Duodenal mucosa (tissue), 2 donors: ENCODE data around the gene MOV10.
A peak's percentile ranks its signal among the peaks of the same experiment; 100 is the strongest.

Experiments
- H3K27ac ChIP-seq: one replicate; pipeline ENCODE4 v1.7.0; 2013; ENCODE audit warnings: low read depth, low read length
- H3K27me3 ChIP-seq, 2 donors: one replicate each; pipeline ENCODE4 v1.7.0; 2013; ENCODE audit warnings: low read length in 2 of 2, control low read depth in 1 of 2; ENCODE audit not compliant: insufficient read depth in 2 of 2, control insufficient read depth in 1 of 2
- H3K36me3 ChIP-seq, 2 donors: one replicate each; pipeline ENCODE4 v1.7.0; 2013; ENCODE audit warnings: low read length in 2 of 2, control low read depth in 1 of 2; ENCODE audit not compliant: insufficient read depth in 2 of 2, control insufficient read depth in 1 of 2
- H3K4me1 ChIP-seq, 2 donors: one replicate each; pipeline ENCODE4 v1.7.0; 2013; ENCODE audit warnings: low read length in 2 of 2, control low read depth in 1 of 2; ENCODE audit not compliant: insufficient read depth in 2 of 2, control insufficient read depth in 1 of 2
- H3K4me3 ChIP-seq, 2 donors: one replicate each; pipeline ENCODE4 v1.7.0; 2013; ENCODE audit warnings: low read length in 2 of 2, low read depth in 1 of 2
- H3K9ac ChIP-seq, 2 donors: one replicate each; pipeline ENCODE4 v1.7.0; 2013; ENCODE audit warnings: low read length in 2 of 2, low read depth in 1 of 2
- H3K9me3 ChIP-seq, 2 donors: one replicate each; pipeline ENCODE4 v1.7.0; 2013; ENCODE audit warnings: low read length in 2 of 2, control low read depth in 1 of 2; ENCODE audit not compliant: control insufficient read depth in 1 of 2

Gene MOV10

GRCh38 chr1:112711670-112712069 is 37.2 kb downstream of the MOV10 start:
- Histone ChIP-seq H3K36me3 (no peaks in the 10 kb centered on the region), H3K27me3 (no peaks in the 10 kb centered on the region), H3K9ac (no peak overlapping the region), H3K4me1 (peaks cover 23 to 27% of the 10 kb centered on the region in 2 donors), H3K9me3 (no peaks in the 10 kb centered on the region), H3K4me3 (no peak overlapping the region), H3K27ac (no peak overlapping the region)

DNA sequence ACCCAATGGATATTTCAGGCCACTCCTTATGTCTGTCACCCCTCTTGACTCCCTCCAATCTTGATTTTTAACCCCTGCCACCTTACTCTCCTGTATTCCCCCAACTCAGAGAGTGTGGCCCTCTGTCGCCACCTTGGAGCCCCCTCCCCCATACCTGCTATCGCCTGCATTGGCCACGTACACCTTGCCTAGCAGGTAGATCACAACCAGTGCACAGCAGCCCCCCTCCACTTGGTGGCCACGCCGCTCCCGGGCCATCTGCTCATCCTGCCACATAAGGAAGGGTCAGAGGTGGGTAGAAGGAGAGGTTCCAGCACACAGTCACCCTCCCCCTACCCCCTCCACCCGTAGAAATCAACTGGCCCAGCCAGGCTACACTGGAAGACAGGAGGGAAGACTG is 37.7 kb downstream of the MOV10 start:
- peaks cover 23 to 27% of the 10 kb centered on the region in 2 donors for H3K4me1 ChIP-seq
- no peak overlapping the region for H3K9ac ChIP-seq
- H3K4me3 ChIP-seq, result no peak overlapping the region
- no peaks in the 10 kb centered on the region for H3K36me3 ChIP-seq
- no peaks in the 10 kb centered on the region for H3K9me3 ChIP-seq
- no peak overlapping the region for H3K27ac ChIP-seq
- H3K27me3 ChIP-seq, result no peaks in the 10 kb centered on the region

DNA sequence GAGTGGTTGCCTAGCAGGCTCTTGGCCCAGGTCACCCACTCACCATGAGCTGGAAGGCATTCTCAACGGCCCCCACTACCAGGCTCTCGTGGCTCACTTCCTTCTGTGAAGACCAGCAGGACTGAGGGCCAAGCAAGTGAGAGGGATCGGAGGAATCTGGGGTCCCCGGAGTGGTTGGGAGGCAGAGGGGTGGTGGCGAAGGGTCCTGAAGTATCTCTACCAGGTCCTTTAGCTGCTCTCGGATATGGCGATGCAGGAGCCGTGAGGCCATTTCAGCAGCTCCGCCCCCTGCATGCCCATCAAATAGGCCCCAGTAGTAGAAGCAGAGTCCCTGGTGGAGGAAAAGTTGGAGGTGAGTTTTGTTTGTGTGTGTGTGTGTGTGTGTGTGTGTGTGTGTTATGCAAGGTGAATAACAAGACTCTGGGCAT is 38.3 kb downstream of the MOV10 start:
- Histone ChIP-seq H3K4me1 (peaks cover 19 to 23% of the 10 kb centered on the region in 2 donors), H3K9me3 (no peaks in the 10 kb centered on the region), H3K36me3 (no peaks in the 10 kb centered on the region), H3K9ac (no peak overlapping the region), H3K4me3 (no peak overlapping the region), H3K27me3 (no peaks in the 10 kb centered on the region), H3K27ac (no peak overlapping the region)

DNA sequence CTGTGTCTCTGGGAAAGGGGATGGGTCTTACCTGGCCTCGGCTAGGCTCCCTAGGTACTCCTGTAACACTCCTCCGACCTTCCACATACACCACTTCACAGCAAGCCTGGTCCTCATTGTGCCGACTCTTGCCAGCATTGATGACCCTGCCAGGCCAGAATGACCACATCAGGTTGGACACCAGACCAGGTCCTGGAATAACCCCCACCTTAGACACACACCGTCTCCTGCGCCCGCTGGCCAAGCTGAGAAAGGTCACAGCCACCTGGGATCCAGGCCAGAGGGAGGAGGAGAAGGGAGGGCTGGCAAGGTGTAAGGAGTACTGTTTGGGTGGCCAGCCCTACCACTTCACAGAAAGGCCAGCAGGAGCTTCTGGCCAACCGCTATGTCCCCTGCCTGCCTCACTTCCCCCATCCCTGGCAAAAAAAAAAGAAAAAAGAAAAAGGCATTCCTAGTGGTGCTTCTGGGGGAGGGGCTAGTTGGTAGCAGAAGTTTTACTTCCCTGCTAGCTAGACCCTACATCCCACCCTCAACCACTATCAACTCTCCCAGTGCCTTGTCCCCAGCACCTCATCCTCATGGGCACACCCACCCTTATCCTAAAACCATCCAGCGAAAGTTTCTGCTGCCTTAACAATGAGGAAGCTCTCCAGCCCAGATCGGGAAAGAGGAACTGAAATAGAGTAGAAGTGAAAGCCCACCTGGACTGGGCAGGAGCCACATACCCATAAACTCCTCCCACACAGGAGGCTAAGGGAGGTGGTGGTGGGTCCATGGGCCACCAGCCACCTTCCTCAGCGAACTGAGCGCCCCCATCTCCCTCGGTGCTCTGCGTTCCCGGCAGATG is 39.2 kb downstream of the MOV10 start:
- H3K9me3 ChIP-seq, result no peaks in the 10 kb centered on the region
- peaks cover 0 to 2% of the 10 kb centered on the region in 2 donors for H3K27me3 ChIP-seq
- H3K36me3 ChIP-seq, result no peaks in the 10 kb centered on the region
- no peak overlapping the region for H3K27ac ChIP-seq
- peaks cover 18 to 21% of the 10 kb centered on the region in 2 donors for H3K4me1 ChIP-seq
- peak overlapping the region in 1 of 2 donors; percentile 44 for H3K9ac ChIP-seq
- peak overlapping the region; percentile 74 to 77 for H3K4me3 ChIP-seq

GRCh38 chr1:112714313-112715263 is 40.1 kb downstream of the MOV10 start:
- Histone ChIP-seq H3K27me3 (peaks cover 2 to 6% of the 10 kb centered on the region in 2 donors), H3K4me1 (peaks cover 18 to 21% of the 10 kb centered on the region in 2 donors), H3K4me3 (peak overlapping the region; percentile 74 to 77), H3K9me3 (no peaks in the 10 kb centered on the region), H3K36me3 (no peaks in the 10 kb centered on the region), H3K9ac (peak overlapping the region; percentile 44 to 63), H3K27ac (no peak overlapping the region)

DNA sequence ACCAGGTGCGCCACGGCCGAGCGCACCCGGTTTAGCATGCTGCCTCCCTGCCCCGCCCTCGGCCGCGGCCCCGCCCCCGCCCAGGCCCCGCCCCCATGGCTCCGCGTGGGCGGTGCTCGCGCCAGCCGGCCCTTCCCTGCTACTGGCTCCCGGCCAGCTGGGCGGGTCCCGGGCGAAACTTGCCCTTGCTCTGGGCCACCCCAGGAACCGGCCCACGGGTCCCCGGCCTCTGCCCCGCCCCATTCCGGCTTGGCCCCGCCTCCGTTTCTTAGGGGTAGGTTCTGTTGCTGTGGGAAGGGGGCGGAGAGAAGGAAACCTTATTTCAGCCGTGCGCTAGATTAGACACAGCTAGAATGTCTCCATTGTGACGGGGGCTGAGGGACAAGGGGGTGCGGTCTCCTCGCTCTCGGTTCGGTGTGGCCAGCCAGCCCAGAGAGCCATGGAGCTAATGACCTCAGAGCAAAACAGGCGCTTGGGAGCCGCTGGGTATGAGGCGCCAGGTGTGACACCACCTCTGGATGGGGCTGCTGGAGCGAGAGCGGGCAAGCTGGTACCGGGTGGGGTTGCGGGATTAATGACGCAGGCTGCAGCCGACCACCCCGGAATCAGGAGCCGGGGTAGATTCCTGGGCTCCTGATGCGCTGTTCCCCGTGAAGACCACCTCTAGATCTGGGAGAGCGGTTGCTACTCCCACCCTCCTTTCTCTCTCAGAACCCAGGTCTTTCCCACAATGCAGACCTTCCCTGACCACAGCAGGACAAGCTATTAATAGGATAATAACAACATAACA is 41.0 kb downstream of the MOV10 start, which contains the start of gene PPM1J:
TSS of gene PPM1J (minus strand) at position 69 of the 790 bp plus-strand sequence. CDS start at position 38, 31 bp downstream.
- Histone ChIP-seq H3K27me3 (peaks cover 6 to 14% of the 10 kb centered on the region in 2 donors), H3K9ac (peak within 1 kb of the TSS; percentile 59 to 82), H3K27ac (peak within 1 kb of the TSS; percentile 22), H3K4me1 (peaks cover 18 to 21% of the 10 kb centered on the region in 2 donors), H3K4me3 (peak within 1 kb of the TSS; percentile 77 to 79), H3K36me3 (no peaks in the 10 kb centered on the region), H3K9me3 (no peaks in the 10 kb centered on the region)

- peak overlapping the region; percentile 77 to 79 for H3K4me3 ChIP-seq
- H3K27ac ChIP-seq, result no peak overlapping the region
- H3K9me3 ChIP-seq, result no peaks in the 10 kb centered on the region
- H3K27me3 ChIP-seq, result peaks cover 6 to 14% of the 10 kb centered on the region in 2 donors
- H3K4me1 ChIP-seq, result peaks cover 18 to 21% of the 10 kb centered on the region in 2 donors
- H3K9ac ChIP-seq, result peak overlapping the region; percentile 59 to 82
- H3K36me3 ChIP-seq, result no peaks in the 10 kb centered on the region
Observed at GRCh38 chr1:112716133-112716720, 41.8 kb downstream of the MOV10 start.

- H3K4me1 ChIP-seq, result peaks cover 19 to 21% of the 10 kb centered on the region in 2 donors
- H3K9me3 ChIP-seq, result no peaks in the 10 kb centered on the region
- H3K27ac ChIP-seq, result no peak overlapping the region
- H3K4me3 ChIP-seq, result no peak overlapping the region
- no peaks in the 10 kb centered on the region for H3K36me3 ChIP-seq
- H3K9ac ChIP-seq, result no peak overlapping the region
- peaks cover 9 to 14% of the 10 kb centered on the region in 2 donors for H3K27me3 ChIP-seq
Observed at GRCh38 chr1:112717263-112717873, 42.9 kb downstream of the MOV10 start.
